ENCODE measurements around the gene CHMP5. TPM values are rescaled to one million over a fixed set of nuclear protein-coding genes. Genes with fewer than 3 reads are reported as not detected.

CHMP5 gene
- total RNA-seq, 2 experiments from 2014 or later = 31.2 to 50.1 TPM

DNA sequence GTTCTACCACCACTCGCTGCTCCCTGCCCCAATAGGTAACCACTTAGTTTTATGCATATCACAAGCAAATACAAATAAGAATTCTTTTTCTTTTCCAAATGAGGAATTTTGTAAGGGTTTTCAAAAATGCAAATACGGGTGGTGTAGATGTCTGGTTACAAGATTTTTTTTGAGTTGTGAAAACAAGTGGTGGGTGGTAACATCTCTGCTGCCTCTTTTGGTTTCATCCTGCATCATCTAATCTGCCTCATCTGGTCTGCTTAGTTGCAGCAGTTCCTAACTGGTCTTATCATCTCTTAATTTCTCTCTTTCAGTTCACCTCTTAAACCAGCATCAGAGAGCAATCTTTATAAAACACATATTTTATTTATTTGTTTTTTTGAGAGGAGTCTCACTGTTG, 30.7 kb downstream of the CHMP5 start:
- peak overlapping the region; percentile 62 for H3K4me3 ChIP-seq (ENCODE audit: low read depth, low read length, poor library complexity, severe bottlenecking)
- peaks cover 85% of the 10 kb centered on the region for H3K4me1 ChIP-seq (ENCODE audit: insufficient read depth, low read length, poor library complexity, severe bottlenecking)
- H3K79me2 ChIP-seq (ENCODE audit: insufficient read depth, low read depth, low read length) = peaks cover 97% of the 10 kb centered on the region
- intact Hi-C loops (cut with micrococcal nuclease; ENCODE audit: unreplicated experiment) = loop anchor here (10.0 kb wide), 2 partner anchors 141 to 749 kb away; partner anchors contain the start of gene UBAP2
- peaks cover 8% of the 10 kb centered on the region; the same call in 1 of the 2 replicates for H4K20me1 ChIP-seq (ENCODE audit: insufficient read depth, low read length)
- peaks cover 86% of the 10 kb centered on the region for H3K36me3 ChIP-seq (ENCODE audit: insufficient read depth, low read length)
- no peak for DNase-seq (ENCODE audit: low spot score)
- H3K27ac ChIP-seq (ENCODE audit: low read depth, low read length, poor library complexity, severe bottlenecking) = peak overlapping the region; percentile 95
- H3K9me3 ChIP-seq (ENCODE audit: low read length) = no peaks in the 10 kb centered on the region
- H3K9me2 ChIP-seq (ENCODE audit: insufficient read depth, low read length) = no peaks in the 10 kb centered on the region
- CTCF ChIA-PET (ENCODE audit: unreplicated experiment) = interaction anchor here (1.1 kb wide), 1 partner anchor 157 kb away, joined by 3 read pairs; no protein-coding TSS in a partner anchor
- peak overlapping the region; percentile 65 for H3K4me2 ChIP-seq (ENCODE audit: low read length)
- no peak for TF ChIP-seq EZH2phosphoT487 (IDR thresholded peaks at IDR 0.05; ENCODE audit: borderline replicate concordance, low read depth, low read length)
- TF ChIP-seq, protein P1, sequence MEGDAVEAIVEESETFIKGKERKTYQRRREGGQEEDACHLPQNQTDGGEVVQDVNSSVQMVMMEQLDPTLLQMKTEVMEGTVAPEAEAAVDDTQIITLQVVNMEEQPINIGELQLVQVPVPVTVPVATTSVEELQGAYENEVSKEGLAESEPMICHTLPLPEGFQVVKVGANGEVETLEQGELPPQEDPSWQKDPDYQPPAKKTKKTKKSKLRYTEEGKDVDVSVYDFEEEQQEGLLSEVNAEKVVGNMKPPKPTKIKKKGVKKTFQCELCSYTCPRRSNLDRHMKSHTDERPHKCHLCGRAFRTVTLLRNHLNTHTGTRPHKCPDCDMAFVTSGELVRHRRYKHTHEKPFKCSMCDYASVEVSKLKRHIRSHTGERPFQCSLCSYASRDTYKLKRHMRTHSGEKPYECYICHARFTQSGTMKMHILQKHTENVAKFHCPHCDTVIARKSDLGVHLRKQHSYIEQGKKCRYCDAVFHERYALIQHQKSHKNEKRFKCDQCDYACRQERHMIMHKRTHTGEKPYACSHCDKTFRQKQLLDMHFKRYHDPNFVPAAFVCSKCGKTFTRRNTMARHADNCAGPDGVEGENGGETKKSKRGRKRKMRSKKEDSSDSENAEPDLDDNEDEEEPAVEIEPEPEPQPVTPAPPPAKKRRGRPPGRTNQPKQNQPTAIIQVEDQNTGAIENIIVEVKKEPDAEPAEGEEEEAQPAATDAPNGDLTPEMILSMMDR (conservative IDR thresholded peaks at IDR 0.05; ENCODE audit: low read length) = no peak
- no peak overlapping the region for H2AFZ ChIP-seq (ENCODE audit: low read length)
- no TSS peak for BruUV-seq (replicated peaks)
- POLR2A ChIA-PET = no interaction called here

GRCh38 chr9:33297432-33297831, 32.6 kb downstream of the CHMP5 start:
- BruUV-seq (replicated peaks) = no TSS peak
- CTCF ChIA-PET (ENCODE audit: unreplicated experiment) = interaction anchor here (0.6 to 1.1 kb wide), 2 partner anchors 150 to 156 kb away, joined by 3 read pairs; partner anchors contain the start of gene AQP3
- POLR2A ChIA-PET = interaction anchor here (0.6 to 1.8 kb wide), 8 partner anchors 8 to 272 kb away, joined by 3 to 7 read pairs (median 4); partner anchors contain the start of genes AQP3, B4GALT1, DNAJA1 and NOL6
- Histone ChIP-seq H3K79me2 (ENCODE audit: insufficient read depth, low read depth, low read length) (peaks cover 89% of the 10 kb centered on the region), H3K4me2 (ENCODE audit: low read length) (peak overlapping the region; percentile 65), H3K9me3 (ENCODE audit: low read length) (no peaks in the 10 kb centered on the region), H3K9me2 (ENCODE audit: insufficient read depth, low read length) (no peaks in the 10 kb centered on the region), H3K4me3 (ENCODE audit: low read depth, low read length, poor library complexity, severe bottlenecking) (peak overlapping the region; percentile 62), H3K4me1 (ENCODE audit: insufficient read depth, low read length, poor library complexity, severe bottlenecking) (peaks cover 72% of the 10 kb centered on the region), H3K36me3 (ENCODE audit: insufficient read depth, low read length) (peaks cover 96% of the 10 kb centered on the region), H2AFZ (ENCODE audit: low read length) (no peak overlapping the region), H4K20me1 (ENCODE audit: insufficient read depth, low read length) (peaks cover 8% of the 10 kb centered on the region; the same call in 1 of the 2 replicates), H3K27ac (ENCODE audit: low read depth, low read length, poor library complexity, severe bottlenecking) (peak overlapping the region; percentile 95)
- TF ChIP-seq, protein P1 (conservative IDR thresholded peaks at IDR 0.05; ENCODE audit: low read length) = no peak
- TF ChIP-seq EZH2phosphoT487 (IDR thresholded peaks at IDR 0.05; ENCODE audit: borderline replicate concordance, low read depth, low read length) = no peak
- DNase-seq (ENCODE audit: low spot score) = peak; percentile 94
- intact Hi-C loops (cut with micrococcal nuclease; ENCODE audit: unreplicated experiment) = loop anchor here (1.0 to 10.0 kb wide), 4 partner anchors 33 to 747 kb away; partner anchors contain the start of genes BAG1 and UBAP2

DNA sequence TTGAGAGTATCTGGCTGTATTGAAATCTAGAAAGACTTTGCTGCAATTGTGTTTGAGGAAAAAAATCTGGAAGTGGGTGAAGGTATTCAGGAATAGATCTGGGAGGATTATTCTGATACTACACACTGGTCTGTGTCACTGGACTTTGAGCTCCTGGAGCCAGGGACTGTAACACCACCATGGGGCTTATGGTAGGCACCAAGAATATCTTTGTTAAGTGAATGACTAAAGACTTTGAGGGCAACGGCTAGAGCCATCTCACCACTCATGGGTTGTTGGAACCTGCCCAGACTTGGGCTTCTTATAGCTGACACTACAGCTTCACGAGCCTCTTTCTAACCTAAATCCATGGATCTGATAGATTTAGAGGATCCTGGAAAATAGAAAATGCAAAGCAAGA, 35.7 kb downstream of the CHMP5 start:
- peaks cover 97% of the 10 kb centered on the region for H3K36me3 ChIP-seq (ENCODE audit: insufficient read depth, low read length)
- H3K79me2 ChIP-seq (ENCODE audit: insufficient read depth, low read depth, low read length) = peaks cover 58% of the 10 kb centered on the region
- CTCF ChIA-PET (ENCODE audit: unreplicated experiment) = no interaction called here
- H3K4me2 ChIP-seq (ENCODE audit: low read length) = no peak overlapping the region
- H3K27ac ChIP-seq (ENCODE audit: low read depth, low read length, poor library complexity, severe bottlenecking) = no peak overlapping the region
- peaks cover 8% of the 10 kb centered on the region; the same call in 1 of the 2 replicates for H4K20me1 ChIP-seq (ENCODE audit: insufficient read depth, low read length)
- no peaks in the 10 kb centered on the region for H3K9me3 ChIP-seq (ENCODE audit: low read length)
- no peak overlapping the region for H2AFZ ChIP-seq (ENCODE audit: low read length)
- TF ChIP-seq, protein P1 (conservative IDR thresholded peaks at IDR 0.05; ENCODE audit: low read length) = no peak
- TF ChIP-seq EZH2phosphoT487 (IDR thresholded peaks at IDR 0.05; ENCODE audit: borderline replicate concordance, low read depth, low read length) = no peak
- intact Hi-C loops (cut with micrococcal nuclease; ENCODE audit: unreplicated experiment) = no loop called here
- no peak for DNase-seq (ENCODE audit: low spot score)
- BruUV-seq (replicated peaks) = no TSS peak
- no peak overlapping the region for H3K4me3 ChIP-seq (ENCODE audit: low read depth, low read length, poor library complexity, severe bottlenecking)
- POLR2A ChIA-PET = interaction anchor here (0.6 to 1.1 kb wide), 3 partner anchors 11 to 125 kb away, joined by 3 to 5 read pairs (median 4); partner anchors contain the start of gene NFX1
- no peaks in the 10 kb centered on the region for H3K9me2 ChIP-seq (ENCODE audit: insufficient read depth, low read length)
- peaks cover 41% of the 10 kb centered on the region for H3K4me1 ChIP-seq (ENCODE audit: insufficient read depth, low read length, poor library complexity, severe bottlenecking)
